GM21717 (cell line): ENCODE measurements around the gene BCL11A.

Source experiments
- ATAC-seq: cut with Tn5 transposase; IDR thresholded peaks from one replicate; pipeline ENCODE4 v1.9.1; 2021; ENCODE audit warnings: mild to moderate bottlenecking, moderate library complexity; ENCODE audit not compliant: unreplicated experiment

BCL11A gene

DNA sequence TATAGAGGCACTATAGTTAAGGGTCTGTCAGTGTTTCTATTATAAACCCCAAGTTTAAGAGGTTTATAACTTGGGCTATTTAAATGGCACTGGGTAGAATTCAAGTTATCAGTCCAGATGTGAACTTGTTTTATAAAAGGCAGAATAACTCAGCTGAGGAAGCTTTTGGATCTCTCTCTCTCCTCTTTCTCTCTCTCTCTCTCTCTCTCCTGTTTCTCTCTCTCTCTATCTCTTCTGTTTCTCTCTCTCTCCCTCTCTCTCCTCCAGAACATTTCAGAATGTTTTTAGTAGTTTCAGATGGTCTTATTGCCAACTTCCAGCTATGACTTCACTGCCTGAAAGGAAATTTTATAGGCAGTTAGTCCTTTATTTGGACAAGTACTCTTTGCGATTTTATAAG lies 6.4 kb upstream of the BCL11A start:
- no peak for ATAC-seq

DNA sequence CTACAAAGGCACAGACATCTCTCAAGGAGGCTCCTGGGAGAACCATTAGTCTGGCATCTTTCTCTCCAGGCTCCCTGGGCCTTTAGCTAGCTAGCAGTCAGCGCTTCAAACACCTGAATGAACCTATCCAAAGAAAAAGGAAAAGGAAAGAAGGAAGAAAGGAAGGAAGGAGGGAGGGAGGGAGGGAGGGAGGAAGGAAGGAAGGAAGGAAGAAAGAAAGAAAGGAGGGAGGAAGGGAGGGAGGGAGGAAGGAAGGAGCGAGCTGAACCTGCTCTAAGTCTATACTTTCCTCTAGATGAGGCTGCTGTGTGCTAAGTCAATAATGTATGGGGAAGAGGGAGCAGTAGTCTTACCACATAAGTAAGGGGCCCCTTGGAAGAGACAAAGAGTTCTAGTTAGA lies 5.1 kb upstream of the BCL11A start:
- ATAC-seq = no peak

DNA sequence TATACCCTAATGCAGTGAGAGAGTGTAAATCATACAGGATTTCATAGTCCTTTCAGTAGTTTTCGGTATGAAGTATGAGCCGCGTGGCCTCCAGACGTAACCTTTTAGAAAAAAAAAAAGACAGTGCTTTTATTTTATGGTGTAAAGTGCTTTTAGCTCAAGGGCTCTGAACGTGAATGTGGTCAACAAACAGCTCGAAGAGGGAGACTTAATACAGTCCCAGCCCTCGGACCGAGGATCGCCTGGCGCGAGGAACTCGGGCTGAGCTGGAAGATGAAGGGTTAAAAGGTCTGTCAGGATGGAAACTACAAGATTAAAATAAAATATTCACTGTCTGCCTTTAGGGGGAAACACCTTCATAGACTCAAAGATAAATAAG lies 4.0 kb upstream of the BCL11A start:
- no peak for ATAC-seq

DNA sequence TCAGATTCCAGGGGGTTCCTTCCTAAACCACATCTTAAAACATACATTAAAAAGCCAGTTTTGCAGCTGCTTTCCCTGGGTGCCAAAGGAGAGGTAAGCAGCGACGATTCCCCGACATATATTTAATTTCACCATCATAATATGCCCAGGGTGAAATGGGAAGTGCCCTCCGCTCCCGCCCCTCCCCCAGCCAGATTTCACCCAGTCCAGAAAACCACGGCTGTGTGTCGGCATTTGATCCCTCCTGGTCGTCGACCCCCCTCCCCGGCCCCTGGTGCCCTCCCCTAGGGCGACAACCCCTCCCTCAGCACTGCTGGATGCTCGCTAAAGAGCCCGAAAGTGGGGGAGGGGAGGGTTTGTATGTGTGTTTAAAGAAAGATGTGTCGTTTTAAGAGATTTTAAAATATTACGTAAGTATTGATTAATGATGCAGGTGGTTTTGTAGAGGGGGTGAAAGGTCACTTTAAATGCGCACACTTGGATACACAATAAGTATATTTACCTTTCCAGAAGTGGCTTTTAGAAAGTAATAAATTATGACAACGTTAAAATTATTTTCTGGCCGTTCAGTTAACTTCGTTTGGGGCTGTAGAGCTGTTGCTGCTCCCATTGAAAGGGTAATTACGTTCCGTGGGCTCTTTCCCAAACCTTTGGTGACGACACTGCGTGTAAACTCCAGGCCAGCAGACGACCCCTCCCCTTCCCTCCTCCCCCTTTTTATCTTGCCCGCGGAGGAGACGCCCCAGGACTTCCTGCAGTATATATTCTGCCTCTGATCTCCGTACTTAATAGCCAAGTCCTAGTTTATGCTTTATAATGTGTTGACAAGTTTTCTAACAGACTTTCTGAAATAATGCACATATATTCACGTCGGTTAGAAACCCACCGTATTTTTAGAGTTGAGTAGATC lies 3.4 kb upstream of the BCL11A start:
- ATAC-seq = no peak

DNA sequence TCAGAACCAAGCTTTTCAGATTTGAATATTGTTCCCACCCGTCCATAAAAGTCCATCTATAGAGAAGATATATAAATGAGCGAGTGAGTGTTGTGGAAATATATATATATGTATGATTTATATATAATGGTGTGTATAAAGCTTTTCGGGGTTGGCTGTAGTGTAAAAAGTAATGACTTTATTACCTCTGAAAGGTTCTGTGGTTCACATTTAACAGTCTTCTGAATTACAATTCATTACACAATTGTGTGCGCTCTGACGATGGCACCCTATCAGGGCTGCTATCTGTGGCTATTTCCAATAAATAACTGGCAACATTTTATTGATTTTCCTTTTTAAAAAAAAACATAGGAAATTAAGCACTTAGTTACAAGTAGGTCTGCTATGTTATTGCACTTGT lies 2.7 kb upstream of the BCL11A start:
- ATAC-seq = no peak

DNA sequence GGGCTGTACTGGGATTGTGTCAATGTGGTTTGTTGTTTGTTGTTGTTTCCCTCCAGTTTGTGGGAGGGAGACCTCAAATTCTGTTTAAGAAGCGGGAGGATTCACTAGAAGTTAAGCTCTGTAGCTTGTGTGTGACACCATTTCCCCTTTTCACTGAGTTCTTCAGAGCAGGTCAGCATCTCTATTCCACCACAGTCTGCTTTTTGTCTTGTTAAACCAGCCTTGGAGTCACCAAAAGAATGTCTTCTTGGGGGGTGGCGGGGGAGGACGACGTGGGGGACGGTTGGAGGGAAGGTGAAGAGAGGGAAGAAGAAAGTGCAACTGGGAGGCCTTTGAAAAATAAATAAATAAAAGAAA lies 2.3 kb upstream of the BCL11A start:
- ATAC-seq = peak; percentile 4

DNA sequence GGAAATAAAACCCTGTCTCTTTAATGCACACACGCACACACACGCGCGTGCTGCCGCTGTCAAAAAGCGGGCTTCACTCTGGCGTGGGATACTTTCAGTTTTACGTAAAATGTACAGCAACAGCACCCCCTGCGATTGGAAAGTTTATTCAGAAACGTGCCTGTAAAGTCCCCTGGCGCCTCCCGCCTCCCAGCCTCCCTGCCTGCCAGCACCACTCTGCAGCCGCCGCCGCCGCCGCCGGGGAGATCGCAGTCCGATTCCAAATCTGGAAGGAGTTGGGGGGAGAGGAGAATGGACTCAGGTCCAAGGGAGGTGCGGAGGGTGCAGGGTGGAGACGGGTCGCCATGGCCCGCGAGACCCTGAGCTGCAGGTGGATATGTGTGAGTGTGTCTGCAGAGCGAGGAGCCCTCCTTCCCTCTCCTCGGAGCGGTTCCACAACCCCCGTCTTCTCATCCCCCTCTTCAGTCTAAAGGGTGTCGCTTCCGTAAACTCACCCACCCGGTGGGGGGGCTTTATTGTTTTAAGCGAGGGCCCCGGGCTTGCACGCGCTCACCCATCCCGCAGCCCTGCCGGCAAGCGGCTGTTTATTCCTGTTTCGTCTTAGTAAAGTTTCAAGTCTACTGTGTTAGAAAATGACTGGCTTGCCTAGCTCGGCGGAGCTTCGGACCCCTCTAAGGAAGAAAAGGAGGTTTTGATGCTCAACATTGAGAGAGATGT lies 1.8 kb upstream of the BCL11A start:
- peak; percentile 35 for ATAC-seq

DNA sequence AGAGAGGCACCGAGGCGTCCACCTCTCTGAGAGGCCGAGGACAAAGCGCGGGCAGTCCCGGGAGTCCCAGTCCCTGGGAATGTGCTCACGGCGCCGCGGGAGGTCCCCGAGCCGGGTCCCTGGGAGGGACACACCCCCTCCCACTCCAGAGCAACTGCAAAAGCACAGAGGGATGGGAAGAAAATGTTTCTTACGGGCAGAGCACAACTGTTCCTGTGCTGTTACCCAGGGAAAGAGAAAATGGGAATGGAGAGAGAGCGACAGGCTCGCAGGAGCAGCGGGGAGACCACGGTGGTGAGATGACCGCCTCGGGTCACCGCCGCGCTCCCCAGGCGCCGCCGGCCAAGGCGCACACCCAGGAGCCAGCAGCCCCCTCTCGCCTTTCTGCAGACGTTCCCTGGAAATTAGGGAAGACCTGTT lies 1.2 kb upstream of the BCL11A start:
- ATAC-seq = no peak

DNA sequence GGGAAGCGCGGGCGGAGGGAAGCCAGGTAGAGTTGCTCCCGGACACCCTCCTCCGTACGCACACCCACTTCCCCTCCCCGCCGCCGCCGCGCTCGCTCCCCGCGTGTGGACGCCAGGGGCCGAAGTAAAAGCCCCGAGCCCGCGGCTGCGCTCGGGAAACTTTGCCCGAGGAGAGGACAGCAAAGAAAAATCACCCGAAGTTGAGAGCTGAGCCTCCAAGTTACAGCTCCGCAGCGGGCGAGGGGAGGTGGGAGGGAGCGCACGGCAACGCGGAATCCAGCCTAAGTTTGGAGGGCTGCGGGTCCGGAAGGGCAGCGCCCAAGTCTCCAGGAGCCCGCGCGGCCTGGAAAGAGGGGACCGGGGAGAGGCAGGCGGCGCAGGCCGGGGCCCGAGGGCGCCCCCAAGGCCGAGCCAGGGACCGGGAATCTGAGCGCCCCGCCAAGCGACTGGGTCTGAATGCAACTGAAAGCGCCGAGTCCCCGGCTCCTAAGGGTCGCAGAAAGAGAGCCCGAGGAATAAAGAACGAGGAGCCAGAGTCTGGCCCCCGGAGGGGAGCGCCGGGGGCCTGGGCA lies 706 bp upstream of the BCL11A start:
- peak; percentile 18 for ATAC-seq

DNA sequence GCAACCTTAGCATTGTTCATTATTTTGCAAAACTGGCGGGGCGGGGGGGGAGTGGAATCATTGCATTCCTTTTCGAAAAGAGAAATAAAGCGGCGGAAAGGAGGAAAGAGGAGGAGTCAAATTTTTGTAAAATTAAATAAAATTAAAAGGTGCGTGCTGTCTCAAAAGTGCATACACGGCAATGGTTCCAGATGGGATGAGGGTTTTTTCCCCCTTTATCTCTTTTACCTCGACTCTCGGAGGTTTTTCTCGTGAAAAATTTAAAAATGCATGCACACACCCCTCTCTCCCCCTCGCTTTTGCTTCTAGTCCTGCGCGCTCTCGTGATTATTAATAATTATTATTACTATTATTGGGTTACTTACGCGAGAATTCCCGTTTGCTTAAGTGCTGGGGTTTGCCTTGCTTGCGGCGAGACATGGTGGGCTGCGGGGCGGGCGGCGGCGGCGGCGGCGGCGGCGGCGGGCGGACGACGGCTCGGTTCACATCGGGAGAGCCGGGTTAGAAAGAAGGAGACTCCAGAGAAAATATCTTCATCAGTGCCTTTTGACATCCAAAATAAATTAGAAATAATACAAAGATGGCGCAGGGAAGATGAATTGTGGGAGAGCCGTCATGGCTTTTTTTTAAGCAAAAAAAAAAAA lies 481 bp downstream of the BCL11A start:
- ATAC-seq = no peak

DNA sequence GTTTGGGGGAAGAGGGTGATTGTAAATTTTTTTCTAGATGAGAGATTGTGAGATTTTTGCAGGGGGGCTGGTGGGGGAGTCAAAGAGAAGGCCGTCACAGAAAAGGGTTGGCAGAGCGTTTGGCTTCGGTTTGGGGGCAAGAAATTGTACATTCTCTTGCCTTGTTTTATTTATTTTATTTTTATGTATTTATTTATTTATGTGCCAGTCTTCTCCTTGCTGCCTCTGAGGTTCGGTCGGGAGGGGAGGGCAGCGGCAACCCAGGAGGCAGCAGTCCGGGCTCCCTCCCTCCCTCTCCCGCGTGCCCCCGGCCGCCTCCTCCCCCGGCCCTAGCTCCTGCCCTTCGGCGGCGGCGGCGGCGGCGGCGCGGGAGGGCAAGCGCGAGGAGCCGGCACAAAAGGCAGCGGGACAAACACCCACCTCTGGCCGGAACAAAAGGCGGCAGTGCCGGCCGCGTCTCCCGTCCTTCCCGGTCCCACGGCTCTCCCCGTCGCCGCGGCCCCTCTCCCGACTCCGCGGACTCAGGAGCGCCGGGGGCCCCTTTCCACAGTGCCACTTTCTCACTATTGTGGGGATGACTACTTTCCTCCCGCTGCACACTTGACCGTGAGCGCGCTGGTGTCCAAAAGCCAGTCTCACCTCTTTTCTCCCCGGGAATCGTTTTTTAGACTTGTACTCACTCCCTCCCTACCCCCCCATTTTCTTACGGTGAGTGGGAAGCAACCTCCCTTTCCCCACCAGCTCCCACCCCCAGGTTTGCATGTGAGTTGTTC lies 1.2 kb downstream of the BCL11A start:
- no peak for ATAC-seq

DNA sequence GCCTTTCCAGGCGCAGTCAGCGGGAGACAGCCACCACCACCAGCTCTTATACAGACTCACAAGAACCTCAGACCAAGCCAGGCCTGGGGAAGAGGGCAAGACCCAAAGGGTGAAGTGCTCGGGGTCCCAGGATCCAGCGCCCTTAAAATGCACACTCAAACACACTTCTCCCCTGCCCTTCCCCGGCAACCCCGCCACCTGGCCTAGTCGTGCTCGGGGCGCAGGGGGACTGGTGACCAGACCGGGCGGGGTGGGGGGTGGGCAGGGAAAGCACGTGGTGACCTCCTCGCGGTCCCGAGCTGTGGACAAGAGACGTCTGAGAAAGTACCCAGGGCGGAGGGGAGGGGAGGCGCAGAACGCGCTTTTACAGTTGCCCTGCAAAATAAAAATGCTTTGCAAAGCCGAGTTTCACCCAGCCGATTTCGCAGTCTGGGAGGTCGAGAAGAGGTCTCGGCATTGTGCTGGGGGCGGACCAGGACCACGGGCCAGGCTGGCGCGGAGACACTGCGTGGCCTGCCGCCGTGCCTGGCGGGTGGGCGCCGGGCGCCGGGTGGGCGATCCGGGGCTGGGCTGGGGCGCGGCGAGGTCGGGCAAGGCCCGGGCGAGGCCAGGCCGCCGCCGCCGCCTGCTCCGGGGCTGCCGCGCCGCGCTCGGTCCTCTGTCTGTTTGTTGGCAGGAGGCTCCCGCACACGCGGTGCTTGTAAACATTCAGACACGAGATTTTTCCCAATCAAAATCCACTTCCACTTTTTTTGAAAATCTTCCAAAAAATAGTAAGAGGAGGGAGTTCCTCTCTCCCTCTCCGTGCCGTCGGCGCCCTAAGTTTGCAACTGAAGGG lies 2.0 kb downstream of the BCL11A start:
- no peak for ATAC-seq

DNA sequence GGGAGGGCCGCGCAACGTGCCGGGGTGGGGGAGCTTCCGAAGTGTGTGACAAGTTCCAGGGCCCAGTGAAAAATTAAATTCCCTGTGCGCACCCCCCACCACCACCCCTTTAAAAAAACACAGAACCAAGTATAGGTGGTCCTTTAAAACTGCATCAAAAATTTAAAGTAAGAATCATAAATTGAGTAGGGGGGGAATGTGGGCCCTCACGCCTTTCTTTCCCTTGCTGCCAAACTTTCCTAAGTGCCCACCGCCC lies 2.5 kb downstream of the BCL11A start:
- no peak for ATAC-seq

DNA sequence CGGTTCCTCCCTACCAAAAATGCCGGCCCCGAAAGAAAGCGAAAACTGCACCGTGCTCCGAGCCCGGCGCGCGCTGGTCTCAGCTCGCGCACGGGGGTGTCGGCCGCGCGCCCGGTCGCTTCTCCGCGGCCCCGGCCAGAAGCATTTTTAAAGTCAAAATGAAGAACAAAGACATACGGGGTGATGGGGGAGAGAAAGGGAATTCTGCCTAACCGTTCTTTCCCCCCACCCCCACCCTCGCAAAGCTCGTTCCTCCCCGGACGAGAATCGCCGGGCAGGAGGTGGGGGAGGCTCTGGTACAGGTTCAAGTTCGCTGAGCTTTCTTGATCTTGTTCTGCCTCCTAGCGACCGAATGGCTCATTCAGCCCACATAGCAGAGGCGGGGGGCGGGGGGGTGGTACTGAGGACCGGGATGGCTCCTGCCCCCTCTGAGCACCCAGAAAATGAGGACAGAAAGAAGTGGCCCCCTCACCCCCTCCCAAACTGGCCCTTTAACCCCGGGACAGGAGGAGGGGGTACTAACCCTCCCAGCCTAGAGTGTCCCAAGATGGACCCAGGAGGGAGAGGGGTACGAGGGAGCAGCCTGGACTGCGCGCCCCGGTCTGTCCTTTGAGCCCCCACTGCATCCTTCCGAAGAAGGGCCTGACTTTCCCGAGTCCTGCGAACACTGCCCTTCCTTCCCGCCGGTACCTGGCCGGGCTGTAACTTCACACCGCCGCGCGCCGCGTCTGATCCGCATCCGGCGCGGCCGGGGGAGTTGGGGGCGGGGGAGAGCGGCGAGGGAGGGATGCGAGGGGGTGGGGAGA lies 3.1 kb downstream of the BCL11A start:
- peak; percentile 42 for ATAC-seq

DNA sequence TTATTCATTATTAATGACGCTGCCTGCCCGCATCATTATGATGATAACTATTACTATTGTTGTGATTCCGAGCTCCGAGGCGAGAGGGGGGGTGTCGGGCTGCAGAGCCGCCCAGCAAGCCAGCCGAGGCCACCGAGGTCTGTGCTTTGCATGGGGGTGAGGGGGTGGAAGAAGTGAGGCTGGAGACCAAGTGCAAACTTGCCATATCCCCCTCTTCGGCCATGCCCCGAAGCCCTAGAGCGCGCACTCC lies 3.6 kb downstream of the BCL11A start:
- ATAC-seq = no peak

DNA sequence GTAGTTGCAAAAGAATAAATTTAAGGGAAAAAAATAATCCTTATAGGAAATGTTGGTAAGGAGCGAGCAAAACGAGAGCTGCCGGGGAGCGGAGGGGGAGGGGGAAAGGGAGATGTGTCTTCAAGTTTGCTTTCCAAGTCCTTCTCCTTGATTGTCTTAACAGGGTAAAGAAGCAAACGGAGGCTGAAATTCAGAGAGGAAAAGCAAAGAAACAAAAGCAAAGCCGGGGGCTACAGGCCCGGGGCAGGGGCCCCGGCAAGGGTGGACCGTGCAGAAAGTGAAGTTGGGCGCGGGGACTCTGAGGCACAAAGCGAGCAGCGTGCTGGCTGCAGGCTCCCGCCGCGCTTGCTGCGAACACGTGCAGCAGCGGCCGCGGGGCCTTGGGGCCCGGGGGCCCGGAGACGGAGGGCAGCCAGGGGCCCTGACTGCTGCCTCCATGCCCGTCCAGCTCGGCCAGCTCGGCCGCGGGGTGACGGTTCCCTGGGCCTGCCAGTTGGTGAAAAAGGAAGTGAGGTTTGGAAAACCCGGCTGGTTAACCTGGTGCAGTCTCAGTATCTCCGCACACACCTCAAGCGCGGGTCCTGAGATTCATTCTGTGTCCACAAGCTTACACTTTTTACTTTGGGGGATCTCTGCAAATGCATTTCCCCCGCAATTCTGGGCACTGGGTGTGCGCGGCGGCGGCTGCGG lies 4.1 kb downstream of the BCL11A start:
- ATAC-seq = no peak

DNA sequence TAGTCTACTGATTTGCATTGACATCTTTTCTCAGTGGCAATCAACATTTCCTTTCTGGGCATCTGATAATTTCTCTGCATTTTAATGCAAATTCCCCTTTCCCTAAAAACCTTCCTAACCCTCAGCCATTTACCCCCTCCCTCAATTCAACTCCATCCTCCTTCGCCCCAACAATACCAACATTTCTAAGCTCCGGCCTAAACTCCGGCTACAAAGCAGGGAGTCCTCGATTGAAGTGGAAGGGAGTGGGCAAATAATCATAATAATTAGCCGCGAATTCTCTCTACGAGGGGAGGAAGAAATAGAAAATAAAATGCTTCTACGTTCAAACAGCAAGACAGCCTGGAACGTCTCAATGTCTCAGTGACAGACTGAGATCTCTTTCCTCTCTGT lies 4.6 kb downstream of the BCL11A start:
- no peak for ATAC-seq

DNA sequence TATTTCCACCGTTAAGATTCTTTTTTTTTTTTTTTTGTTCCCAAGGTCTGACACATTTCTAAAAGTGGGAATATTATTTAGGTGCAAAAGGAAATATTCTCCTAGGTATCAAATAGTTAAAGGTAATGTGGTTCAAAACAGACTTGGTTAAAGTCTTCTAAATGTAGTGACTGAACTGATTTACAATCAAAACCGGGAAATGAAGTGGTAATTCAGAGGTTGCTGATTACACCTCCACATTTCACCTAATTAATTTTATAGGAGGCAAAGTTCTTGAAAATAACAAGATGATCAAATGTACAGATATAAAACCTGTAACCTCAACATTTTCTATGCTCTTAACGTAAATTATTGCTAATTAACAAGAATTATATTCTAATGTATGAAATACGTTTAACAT lies 5.1 kb downstream of the BCL11A start:
- no peak for ATAC-seq

DNA sequence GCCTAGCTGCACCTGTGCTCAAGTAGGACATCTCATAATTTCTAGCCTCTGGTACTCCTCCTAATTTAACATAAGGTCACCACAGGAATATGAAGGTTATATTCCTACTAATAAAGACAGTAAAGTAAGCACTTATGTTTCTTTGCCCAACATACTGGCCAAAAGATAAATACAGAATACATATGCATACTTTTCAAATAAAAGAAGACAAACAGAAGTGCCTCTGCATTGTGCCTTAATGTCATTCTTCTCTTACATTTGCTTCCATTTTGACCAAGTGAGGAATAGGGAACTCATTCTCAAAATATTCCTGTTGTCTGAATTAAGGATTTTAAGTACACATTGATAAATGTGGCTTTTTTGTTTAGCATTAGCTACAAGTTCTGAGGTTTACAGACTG lies 5.6 kb downstream of the BCL11A start:
- no peak for ATAC-seq
